HG03575 (cell line): ENCODE results near the gene RALGDS.

Experiments used
- ATAC-seq: cut with Tn5 transposase; IDR thresholded peaks from one replicate; pipeline ENCODE4 v1.9.1; 2021; ENCODE audit not compliant: unreplicated experiment, insufficient number of reproducible peaks, low FRiP score; ENCODE audit errors: extremely low read depth

Gene RALGDS

DNA sequence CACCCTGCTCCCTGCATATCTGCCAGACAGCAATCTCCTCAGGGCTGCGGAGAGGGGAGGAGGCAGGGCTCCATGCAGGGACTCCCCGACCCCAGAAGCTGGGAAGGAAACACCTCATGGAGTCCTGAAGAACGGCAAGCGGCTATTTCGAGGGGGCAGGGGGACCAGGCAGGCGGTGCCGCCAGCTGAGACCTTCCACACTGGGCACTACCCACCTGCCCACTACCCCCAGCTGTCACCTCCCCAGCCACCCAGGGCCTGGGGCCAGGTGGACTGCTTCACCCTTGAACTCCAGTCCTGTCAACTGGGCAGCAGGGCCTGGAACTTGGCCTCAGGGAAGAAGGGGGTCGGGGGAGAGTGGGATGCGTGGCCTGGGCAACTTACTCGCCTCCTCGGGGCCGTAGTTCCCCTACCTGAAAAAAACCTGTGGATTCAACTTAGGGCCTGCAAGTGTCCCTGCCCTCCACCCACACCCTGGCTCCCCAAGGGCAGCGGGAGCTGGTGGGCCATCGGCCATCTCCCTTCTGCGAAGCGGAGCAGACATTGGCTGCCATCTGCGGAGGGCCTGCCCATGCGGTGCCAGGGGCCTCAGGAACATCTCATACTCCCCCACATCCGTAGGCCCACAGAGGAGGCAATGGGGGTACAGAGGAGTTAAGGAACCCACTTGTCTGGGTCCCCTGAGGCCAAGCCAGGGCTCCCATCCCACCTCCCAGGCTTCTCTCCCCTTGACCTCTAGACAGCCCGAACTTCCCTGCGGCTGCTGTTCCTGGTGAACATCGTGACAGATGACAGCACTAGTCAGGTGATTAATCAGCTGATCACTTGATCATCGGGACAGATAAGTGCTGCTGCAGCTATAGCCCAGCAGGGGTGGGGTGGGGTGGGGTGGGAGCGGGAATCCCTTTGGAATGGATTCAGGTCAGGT, 18.5 kb upstream of the RALGDS start:
- ATAC-seq, result no peak

- ATAC-seq, result no peak
Measured at GRCh38 chr9:133137451-133138231, 16.6 kb upstream of the RALGDS start.

DNA sequence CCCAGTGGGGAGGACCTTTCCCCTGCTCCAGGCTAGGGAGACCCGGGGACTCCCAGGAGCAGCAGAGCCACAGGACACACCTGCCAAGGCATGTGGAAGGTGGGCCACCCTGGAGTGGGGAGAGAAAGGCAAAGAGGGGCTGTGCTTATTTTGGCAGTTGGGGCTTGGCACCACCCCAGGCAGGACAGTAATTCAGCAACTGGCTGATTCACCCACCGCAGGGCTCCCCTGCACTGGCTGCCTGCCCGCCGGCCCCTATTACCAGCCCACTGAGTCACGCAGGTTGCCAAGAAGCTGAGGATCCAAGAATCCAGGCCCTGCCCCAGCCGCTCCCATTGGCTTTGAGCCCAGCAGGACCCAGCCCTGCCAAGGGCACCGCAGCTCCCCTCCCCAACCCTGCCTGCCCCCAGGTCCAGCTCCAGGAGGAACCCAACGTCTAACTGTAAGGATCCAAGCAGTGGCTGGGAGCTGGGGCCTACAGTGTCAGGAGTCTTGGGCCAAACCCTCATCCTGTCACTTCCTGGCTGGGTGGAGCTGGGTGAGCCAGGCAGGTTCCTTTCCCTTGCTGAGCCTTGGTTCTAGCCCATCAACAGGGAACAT, 14.2 kb upstream of the RALGDS start:
- no peak for ATAC-seq

DNA sequence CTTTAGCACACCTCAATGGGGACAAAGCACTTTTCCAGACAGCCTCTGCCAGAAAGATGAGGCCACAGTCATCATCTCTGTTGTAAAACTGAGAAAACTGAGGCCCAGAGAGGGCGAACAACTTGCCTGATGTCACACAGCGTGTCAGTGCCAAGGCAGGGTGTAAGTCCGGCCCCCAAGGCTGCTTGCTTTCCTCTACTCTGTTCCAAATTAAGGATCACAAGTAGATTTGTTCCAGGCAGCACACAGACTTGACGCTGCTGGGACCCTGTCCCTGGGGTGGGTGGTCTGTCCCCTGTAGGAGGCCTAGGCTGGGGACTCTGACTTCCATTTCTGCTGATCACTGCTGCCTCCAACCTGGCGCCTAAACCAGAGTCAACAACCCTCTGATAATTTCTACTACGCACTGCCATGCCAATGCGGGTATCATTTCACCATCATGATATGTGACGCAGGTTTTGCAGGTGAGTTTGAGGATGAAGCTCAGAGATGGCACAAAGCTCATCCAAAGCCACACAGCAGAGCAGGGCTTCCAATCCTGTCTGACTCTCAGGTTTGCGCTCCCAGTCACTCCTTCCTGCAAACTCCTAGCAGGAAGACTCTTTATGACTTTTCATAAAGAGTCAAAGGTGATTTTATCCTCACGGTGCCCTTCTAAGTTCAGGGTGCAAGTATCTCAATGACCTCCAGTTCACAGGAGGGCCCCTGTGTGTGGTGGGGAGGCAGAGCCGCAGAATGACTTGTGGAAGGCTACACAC, 13.5 kb upstream of the RALGDS start:
- no peak for ATAC-seq

DNA sequence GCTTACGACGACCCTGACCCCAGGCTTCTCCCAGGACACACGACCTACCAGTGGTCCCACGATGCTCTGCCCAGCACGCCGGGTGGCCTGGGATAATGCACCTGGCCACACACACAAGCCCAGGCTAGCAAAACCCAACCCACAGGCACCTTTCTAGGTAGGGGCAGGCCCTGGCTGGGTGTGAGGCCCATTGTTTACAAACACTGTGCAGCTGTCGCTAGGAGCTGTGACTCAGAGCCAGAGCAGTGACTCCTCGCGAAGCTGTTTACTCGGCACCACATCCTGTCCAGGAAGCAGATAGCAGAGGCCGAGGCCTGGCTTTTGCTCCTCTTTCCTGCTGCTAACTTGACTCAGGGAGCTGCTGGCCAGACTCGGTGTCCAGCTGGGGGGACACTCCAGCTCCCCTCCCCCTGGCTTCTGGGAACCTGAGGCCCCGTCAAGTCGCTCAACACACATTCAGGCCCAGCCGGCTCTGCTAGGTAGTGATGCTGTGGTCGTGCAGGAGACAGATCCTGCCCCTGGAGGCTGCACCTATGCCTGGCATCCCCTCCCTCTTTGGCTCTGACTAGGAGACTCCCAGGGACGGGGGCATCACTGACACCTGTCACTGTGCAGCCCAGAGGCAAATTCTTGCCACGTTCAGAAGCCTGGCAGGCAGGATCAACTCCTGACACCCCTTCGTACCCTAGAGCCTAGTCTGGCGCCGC, 12.8 kb upstream of the RALGDS start:
- no peak for ATAC-seq

- ATAC-seq, result no peak
Measured at GRCh38 chr9:133132174-133132573, 11.1 kb upstream of the RALGDS start.

DNA sequence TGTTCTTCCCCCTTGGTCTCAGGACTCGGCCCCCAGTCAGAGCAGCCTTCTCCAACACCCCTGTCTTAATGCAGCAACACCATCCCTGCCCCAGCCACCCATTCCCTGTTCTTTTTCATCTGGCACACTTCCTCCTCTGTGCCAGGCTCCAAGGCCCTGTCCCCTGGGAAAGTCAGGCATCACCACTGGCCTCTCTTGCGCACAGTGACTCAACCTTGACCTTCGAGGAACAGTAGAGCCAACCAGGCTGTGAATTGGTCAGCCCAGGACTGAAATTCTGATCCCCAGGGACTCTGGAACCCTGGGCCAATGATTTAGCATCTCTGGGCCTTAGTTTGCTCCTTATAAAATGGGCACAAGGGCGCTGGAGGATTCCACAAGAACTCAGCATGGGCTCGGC, 10.5 kb upstream of the RALGDS start:
- ATAC-seq, result no peak

GRCh38 chr9:133130685-133131244, 9.7 kb upstream of the RALGDS start:
- no peak for ATAC-seq

GRCh38 chr9:133129001-133129795, 8.2 kb upstream of the RALGDS start:
- no peak for ATAC-seq

- ATAC-seq, result no peak
Measured at GRCh38 chr9:133128152-133128551, 7.1 kb upstream of the RALGDS start.

- no peak for ATAC-seq
Measured at GRCh38 chr9:133127340-133127981, 6.4 kb upstream of the RALGDS start.

GRCh38 chr9:133126697-133127339, 5.8 kb upstream of the RALGDS start:
- ATAC-seq, result no peak

- ATAC-seq, result no peak
Measured at GRCh38 chr9:133125941-133126696, 5.1 kb upstream of the RALGDS start.

- ATAC-seq, result no peak
Measured at GRCh38 chr9:133124907-133125275, 3.9 kb upstream of the RALGDS start.

GRCh38 chr9:133124123-133124906, 3.3 kb upstream of the RALGDS start:
- ATAC-seq, result no peak
